Lower lobe of right lung (tissue), 2 donors: ENCODE data around the gene MTCH2. TPM values are rescaled to one million over a fixed set of nuclear protein-coding genes. Genes with fewer than 3 reads are reported as not detected.

Experiments
- ATAC-seq, 2 donors: fragments of 200-7000 bp; cut with Tn5 transposase; one replicate each; pipeline ENCODE4 v1.9.1; 2020 to 2022; ENCODE audit warnings: mild to moderate bottlenecking in 2 of 2, moderate library complexity in 2 of 2
- DNase-seq: peaks from one replicate; pipeline ENCODE4 v3.0.0-alpha.2; 2020
- H3K27ac ChIP-seq: fragments of 200-600 bp; one replicate; pipeline ENCODE4 v1.8.0; 2022
- H3K27me3 ChIP-seq: fragments of 200-600 bp; one replicate; pipeline ENCODE4 v1.8.0; 2022; ENCODE audit warnings: low read depth
- H3K36me3 ChIP-seq: fragments of 200-600 bp; one replicate; pipeline ENCODE4 v1.8.0; 2022; ENCODE audit warnings: mild to moderate bottlenecking
- H3K4me1 ChIP-seq: fragments of 200-600 bp; one replicate; pipeline ENCODE4 v1.8.0; 2022
- H3K4me3 ChIP-seq: fragments of 200-600 bp; one replicate; pipeline ENCODE4 v1.8.0; 2022; ENCODE audit warnings: mild to moderate bottlenecking
- H3K9me3 ChIP-seq: fragments of 200-600 bp; one replicate; pipeline ENCODE4 v1.8.0; 2022
- CTCF ChIP-seq: fragments of 200-600 bp; IDR thresholded peaks from one replicate; pipeline ENCODE4 v1.8.0; 2022; ENCODE audit warnings: antibody characterized with exemption, mild to moderate bottlenecking
- intact Hi-C: fragments of 100-400 bp; cut with DNase I; formaldehyde crosslinking; loops from one replicate; pipeline ENCODE4 v1.11.0; 2022
- total RNA-seq: library from RNA; stranded (reverse); fragmentation: NEBNext Ultra II Directional; extraction: Animal tissue kit (Norgen Biotek cat#: 25700); gene quantifications from one replicate; pipeline ENCODE4 v1.2.1, GENCODE V29; 2021
- donor health status: DM: no; HTN: yes; CAD: no; lungs with severe emphysema.

The MTCH2 gene
- total RNA-seq, 1 donor from 2014 or later: 53.1 TPM

- H3K27me3 ChIP-seq: no peaks in the 10 kb centered on the region
- H3K36me3 ChIP-seq: peaks cover 50% of the 10 kb centered on the region
- DNase-seq (no peak), ATAC-seq (no peak)
- H3K9me3 ChIP-seq: no peaks in the 10 kb centered on the region
- no peak overlapping the region for H3K4me3 ChIP-seq
- TF ChIP-seq CTCF: no peak
- peaks cover 14% of the 10 kb centered on the region for H3K4me1 ChIP-seq
- H3K27ac ChIP-seq: no peak overlapping the region
- intact Hi-C loops: no loop called here
These were observed 58.5 kb downstream of the MTCH2 start for GRCh38 chr11:47583844-47584243.

- TF ChIP-seq CTCF: no peak
- H3K27me3 ChIP-seq: no peaks in the 10 kb centered on the region
- intact Hi-C loops: no loop called here
- DNase-seq (peak; percentile 91), ATAC-seq (peak; percentile 97)
- peak within 1 kb of the TSS; percentile 84 for H3K27ac ChIP-seq
- peaks cover 74% of the 10 kb centered on the region for H3K36me3 ChIP-seq
- no peaks in the 10 kb centered on the region for H3K9me3 ChIP-seq
- H3K4me1 ChIP-seq: peaks cover 31% of the 10 kb centered on the region
- peak within 1 kb of the TSS; percentile 86 for H3K4me3 ChIP-seq
These were observed 63.5 kb downstream of the MTCH2 start, which contains the start of the genes KBTBD4 and NDUFS3 for GRCh38 chr11:47578524-47579494. Gene KBTBD4, minus strand, starts transcription at chr11:47578970. Its CDS starts 19 bp downstream, at chr11:47578951. Gene NDUFS3, plus strand, starts transcription at chr11:47579074. Its CDS starts 18 bp downstream, at chr11:47579092.

DNA sequence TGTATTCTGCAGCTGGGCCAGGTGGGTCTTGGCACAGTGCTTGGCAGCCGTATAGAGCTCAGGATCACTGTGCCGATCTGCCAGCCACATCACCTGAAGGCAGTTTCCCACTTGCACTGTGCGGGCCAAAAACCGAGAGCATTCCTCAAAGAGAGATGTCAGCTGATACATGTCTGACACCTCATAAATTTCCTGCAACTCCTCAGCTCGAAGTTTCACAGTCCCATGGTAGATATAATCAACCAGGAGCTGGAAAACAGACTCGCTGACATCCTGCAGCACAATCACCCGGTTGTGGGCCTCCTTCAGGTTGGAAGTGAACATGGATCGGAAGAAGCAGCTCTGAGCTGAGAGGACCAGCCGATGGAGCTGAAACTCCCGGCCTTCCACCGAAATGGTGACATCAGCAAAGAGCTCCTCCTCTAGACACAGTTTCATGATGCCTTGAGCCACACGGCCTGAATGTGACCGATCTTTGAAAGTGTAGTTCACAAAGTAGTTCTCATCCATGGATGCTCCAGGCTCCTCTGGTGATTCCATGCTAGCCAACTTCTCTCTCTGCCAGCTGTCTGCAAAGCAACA, 64.8 kb downstream of the MTCH2 start:
- TF ChIP-seq CTCF: no peak
- Histone ChIP-seq H3K27ac (no peak overlapping the region), H3K9me3 (no peaks in the 10 kb centered on the region), H3K4me1 (peaks cover 34% of the 10 kb centered on the region), H3K36me3 (peaks cover 74% of the 10 kb centered on the region), H3K27me3 (no peaks in the 10 kb centered on the region), H3K4me3 (peak overlapping the region; percentile 86)
- intact Hi-C loops: no loop called here
- ATAC-seq: no peak
- peak; percentile 20 for DNase-seq

GRCh38 chr11:47573321-47573720, 69.0 kb downstream of the MTCH2 start:
- no peak for ATAC-seq
- peaks cover 89% of the 10 kb centered on the region for H3K36me3 ChIP-seq

More at GRCh38 chr11:47573321-47573720, 69.0 kb downstream of the MTCH2 start:
- DNase-seq: peak; percentile 37
- intact Hi-C loops: no loop called here
- no peak for TF ChIP-seq CTCF
- H3K27ac ChIP-seq: no peak overlapping the region
- H3K4me3 ChIP-seq: no peak overlapping the region
- no peaks in the 10 kb centered on the region for H3K9me3 ChIP-seq
- peaks cover 33% of the 10 kb centered on the region for H3K4me1 ChIP-seq
- no peaks in the 10 kb centered on the region for H3K27me3 ChIP-seq
